Right renal pelvis (tissue), 4 donors: ENCODE measurements around the gene CYP2A6. TPM values are rescaled to one million over a fixed set of nuclear protein-coding genes. Genes with fewer than 3 reads are reported as not detected.
A peak's percentile ranks its signal among the peaks of the same experiment; 100 is the strongest.
"Not testable (repeated sequence)": the region's sequence is repeated elsewhere in the genome, so short reads cannot be mapped to it uniquely, and the experiment has no call there.

Experiments
- DNase-seq, 4 donors: peaks; one replicate each; pipeline ENCODE4 v3.0.0-alpha.2; 2013; ENCODE audit warnings: low read depth in 4 of 4, low spot score in 3 of 4, missing footprints in 1 of 4
- polyA plus RNA-seq, 4 donors: library from polyadenylated mRNA; unstranded; fragments of 120-200 nt; gene quantifications; one replicate each; pipeline ENCODE4 v1.2.1, GENCODE V29; 2013; ENCODE audit not compliant: insufficient read length in 4 of 4

The CYP2A6 gene
- polyA plus RNA-seq, 4 donors: 0.12 TPM; not detected in 3

DNA sequence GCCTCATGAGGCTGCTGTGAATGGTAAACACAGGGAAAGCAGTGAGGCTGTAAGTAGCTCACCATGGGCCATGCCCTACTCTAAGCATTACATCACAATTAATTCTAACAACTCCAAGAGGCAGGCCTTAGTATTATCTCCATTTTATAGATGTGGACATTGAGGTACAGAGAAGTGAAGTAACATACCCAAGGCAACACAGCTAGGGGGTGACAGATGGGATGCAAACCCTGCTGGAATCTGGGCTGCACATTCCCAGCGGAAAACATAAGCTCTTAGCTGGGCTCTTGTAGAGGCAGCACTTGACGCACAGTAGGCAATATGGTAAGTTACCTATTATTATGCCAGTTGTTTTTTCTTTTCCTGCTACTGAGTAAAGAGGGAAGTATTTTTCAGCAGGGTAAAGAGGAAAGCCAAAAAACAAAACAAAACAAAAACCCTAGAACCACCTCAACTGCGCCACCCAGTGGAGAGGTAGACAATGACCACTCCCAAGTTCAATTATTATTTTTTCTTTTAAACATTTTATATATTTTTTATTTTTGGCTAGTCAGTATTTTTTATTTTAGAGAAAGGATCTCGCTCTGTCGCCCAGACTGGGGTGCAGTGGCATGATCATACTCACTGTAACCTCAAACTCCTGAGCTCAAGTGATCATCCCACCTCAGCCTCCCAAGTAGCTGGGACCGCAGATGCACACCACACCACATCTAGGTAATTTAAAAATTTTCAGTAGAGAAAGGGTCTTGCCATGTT, 30.6 kb downstream of the CYP2A6 start:
- not testable (repeated sequence) for DNase-seq

DNA sequence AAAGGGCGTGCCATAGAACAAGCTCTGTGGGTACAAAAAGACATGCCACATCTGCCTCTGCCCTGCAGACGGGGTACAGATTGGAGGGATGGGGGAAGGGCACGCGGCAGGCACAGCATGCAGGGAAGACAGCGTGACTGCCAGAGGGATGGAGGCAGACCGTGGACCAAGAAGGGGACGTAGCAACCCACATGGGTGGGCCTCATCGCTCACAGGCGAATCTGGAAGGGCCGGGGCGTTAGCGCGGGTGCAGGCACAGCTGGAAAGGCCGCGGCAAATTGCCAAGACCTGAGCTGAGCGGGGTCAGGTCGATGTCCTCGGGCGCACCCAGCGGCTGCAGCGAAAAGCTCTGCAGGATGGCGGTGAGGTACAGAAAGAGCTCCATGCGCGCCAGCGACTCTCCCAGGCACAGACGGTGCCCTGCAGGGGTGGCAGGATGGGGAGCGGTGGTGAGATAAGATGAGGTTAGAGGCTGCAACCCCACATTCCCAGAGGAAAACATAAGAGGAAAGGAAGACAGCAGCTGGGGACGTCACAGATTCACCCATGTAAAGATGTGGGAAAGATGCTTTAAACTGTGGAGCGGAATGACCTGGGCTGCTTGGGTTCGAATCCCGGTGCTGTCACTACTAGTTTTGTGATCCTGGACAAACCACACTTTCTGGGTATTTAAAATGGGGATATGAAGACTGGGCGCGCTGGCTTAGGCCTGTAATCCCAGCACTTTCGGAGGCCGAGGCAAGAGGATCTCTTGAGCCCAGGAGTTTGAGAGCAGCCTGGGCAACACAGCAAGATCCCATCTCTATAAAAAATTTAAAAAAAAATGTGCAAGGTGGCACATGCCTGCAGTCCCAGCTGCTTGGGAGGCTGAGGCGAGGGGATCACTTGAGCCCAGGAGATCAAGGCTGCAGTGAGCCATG, 31.5 kb downstream of the CYP2A6 start:
- not testable (repeated sequence) for DNase-seq

DNA sequence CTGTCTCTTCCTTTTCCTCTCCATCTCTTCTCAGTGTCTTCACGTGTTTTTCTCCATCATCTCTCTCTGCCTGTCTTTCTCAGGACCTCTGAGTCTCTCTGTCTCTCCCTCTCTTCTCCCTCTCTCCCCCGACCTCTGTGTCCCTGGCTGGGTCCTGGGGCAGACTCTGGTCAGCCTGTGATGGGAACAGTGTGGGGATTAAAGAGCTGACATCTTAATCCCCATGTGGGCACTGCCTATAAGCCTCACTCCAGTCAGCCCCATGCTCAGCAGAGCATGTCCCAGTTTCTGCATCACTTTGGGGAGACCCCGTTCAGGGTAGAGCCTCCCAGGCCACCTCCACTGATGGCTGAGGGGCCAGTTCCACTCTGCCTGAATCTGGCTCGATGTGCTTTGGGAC, 35.0 kb downstream of the CYP2A6 start:
- no peak for DNase-seq

DNA sequence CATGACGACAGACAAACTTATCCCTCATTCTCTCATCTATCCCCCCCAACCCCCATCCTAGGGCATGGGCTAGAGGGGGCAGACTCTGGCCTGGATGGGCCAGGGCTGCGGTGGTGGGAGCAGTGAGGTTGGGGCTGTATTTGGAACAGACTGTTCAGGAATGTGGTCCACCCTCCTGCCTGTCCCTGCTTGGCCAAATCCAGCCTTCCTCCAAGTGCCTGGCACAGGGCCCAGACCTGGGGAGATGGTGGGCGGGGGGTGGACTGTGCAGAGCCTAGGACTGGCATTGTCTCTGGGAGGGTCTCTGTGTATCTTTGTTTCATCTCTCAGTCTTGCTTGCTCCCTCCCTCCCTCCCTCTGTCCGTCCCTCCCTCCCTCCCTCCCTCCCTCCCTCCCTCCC, 37.1 kb downstream of the CYP2A6 start:
- no peak for DNase-seq

DNA sequence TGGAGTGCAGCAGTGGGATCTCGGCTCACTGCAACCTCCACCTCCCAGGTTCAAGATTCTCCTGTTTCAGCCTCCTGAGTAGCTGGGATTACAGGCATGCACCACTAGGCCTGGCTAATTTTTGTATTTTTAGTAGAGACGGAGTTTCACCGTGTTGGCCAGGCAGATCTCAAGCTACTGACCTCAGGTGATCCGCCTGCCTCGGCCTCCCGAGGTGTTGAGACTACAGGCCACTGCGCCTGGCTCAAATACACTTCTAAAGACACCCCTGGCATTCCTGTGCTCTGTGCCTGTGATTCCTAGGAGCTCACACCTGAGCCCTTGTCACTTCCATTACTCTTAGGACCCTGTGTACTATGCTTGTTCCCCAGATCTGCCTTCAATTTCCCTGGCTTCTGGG, 37.7 kb downstream of the CYP2A6 start:
- not testable (repeated sequence) for DNase-seq

DNA sequence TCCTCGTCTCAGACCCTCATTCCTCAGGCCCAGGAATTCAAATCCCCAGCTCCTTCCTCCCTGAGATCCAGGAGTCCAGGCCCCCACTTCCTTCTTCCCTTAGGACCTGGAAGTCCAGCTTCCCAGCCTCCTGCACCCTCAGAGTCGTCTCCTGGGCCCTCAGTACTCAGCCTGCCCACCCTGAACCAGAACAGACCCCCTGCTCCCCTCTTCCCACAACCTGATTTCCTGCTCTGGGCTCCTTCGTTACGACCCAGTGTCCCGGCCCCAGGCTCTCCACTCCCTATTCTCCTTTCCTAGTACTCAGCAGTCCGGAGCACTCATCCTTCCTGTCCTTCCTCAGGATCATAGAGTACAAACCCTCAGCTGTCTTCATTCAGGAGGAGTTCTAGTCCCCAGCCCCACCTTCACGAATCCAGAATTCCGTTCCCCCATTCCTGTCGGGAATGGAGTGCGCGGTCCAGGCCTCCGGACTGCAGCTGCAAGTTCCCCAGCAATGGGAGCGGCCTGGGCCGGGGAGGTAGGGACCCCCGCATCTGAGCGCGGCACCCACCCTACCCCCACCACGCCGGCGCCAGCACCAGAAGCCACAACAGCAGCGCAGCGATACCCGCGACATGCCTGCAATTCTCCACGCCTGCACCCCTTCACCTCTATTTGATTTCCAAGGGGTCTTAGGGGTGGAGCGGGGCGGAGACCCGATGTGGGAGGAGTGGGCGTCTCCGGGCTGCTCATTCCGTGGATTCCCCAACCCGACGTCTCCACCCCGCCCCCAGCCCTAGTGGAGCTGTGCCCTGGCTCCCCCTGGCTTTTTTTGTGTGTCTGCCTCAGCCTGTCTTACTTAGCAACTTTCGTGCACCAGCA, 38.5 kb downstream of the CYP2A6 start:
- DNase-seq: no peak

DNA sequence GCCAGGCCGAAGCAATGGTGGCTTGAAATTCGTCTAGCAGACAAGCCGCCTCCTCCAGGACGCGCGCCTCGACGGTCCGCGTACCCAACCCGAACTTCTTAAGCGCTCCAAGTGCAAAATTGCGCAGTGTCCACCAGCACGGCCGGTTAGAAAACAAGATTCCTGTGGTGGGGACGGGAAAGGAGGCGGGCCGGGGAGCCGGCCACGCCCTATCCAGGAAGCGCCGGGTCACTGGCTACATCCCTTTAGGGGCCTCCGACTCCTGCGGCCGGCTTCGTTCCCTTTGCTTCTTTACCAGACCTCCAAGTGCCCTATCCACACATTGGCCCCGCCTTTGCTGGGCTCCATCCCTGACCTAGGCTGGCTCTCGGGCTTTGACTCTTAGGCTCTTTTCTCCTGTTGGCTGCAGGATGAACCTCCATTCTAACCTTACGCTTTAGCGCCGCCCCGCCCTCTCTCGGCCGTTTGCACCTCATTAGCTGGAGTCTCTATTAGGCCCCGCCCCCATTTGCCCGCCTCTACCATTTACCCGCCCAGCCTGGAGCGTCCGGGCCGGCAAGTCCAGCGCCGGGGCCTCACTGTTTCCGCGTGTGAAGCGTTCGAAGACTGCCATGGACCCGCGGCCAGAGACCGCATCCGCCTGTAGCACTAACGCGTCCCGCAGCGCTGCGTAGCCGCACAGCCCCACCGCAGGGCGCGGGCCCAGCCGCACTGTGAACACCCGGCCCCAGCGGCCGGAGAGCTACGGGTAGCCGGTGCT, 39.4 kb downstream of the CYP2A6 start:
- DNase-seq: peak in 1 of 4 donors; percentile 59

DNA sequence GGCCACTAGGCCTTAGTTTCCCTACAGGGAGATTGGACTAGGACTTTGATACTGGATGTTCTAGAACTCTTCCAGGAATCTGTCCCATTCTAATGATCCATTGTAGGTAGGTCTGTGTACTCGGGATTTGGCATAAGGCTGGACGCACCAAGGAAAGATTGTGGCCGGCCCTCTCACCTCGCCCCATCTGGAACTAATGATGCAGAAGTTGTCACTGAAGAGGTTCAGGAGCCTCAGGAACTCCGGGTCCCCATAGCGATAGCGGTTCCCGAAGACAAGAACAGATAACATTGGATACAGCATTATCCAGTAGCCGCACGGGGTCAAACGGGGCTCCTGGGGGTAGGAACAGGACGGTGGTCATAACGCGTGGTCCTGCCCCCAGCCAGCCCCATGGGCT, 40.1 kb downstream of the CYP2A6 start:
- DNase-seq: no peak

DNA sequence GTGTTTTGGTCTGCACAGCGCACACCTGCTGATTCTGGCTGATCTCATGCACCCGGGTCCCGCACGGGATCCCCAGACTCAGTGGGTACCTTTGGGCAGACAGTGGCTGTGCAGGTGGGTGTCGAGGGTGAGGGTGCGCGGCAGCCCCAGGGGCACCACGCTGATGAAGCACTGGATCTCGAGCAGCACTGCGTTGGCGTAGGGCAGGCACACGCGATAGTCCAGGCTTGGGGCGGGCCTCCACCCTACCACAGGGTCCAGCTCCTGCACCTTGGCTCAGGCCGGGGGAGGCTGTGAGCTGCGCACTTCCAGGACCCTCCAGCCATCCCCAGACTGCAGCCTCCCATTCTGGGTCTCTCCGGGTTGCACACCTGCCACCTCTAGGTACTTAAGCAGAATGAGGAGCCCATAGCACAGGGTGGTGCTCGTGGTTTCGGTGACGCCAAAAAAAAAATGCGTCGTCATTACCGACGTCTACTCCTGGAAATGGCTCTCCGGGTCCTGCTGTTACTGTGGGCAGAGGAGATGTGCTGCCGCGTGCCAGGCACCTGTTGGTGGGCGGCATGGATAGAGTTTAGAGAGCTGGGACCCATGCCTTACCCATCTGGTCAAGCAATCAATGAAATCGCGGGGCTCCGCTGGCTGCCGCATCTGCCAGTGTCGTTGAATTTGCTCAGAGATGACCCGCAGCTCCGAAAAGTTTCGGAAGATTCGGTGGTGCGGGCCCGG, 40.7 kb downstream of the CYP2A6 start:
- no peak for DNase-seq

DNA sequence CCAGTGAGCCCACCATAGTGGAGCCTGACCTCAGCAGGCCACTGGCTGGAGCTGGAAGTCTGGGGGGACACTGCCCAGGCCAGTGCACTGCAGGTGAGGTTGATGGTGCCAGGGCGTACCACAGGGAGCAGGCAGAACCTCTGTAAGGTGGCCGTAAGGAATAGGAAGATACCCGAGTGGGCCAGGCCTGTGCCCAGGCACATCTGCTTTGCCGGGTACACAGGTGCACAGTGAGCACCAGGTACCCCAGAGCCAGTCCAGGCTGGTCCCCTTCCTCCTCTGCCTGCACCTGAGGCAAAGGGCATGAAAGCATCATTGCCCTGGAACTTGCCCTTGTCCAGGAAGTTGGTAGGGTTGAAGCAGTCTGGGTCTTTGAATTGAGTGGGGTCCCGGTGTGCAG, 41.8 kb downstream of the CYP2A6 start:
- no peak for DNase-seq

DNA sequence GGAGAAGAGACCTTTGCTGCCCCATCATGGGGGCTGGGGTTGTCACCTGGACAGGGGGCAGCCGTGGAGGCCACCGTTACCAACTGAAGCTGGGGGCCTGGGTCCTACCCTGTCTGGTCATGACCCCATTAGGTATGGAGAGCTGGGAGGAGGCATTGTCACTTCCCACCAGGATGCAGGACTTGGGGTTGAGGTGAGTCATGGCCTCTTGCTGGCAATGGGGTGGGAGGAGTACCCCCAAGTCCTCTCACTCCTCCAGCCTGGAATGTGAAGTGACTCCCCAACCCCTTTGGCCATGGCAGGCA, 42.3 kb downstream of the CYP2A6 start:
- DNase-seq: no peak

DNA sequence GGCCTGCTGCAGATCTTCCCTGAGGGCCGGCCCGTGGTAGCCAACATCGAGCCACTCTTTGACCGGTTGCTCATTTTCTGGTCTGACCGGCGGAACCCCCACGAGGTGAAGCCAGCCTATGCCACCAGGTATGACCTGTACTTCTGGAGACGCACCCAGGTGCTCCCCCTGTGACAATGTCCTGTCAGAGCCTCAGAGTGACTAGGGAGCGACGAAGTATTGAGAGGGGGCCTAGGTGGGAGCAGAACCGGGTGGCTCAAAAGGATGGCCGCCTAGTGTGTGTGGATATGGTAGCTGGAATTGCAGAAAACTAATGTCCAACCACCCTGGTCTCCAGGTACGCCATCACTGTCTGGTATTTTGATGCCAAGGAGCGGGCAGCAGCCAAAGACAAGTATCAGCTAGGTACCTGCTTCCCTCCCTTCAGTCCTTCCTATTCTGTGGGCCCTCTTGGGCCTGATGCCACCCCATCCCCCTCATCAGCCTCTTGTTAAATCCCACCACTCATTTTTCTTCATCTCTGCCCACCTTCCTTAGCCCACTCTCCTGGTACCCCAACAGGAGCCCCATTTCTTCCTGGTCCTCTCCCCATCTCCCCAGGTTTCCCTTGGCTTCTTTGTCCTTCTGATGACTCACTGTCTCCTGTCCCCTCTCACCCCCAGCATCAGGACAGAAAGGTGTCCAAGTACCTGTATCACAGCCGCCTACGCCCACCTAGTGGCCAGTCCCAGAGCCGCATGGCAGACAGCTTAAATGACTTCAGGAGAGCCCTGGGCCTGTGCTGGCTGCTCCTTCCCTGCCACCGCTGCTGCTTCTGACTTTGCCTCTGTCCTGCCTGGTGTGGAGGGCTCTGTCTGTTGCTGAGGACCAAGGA, 42.9 kb downstream of the CYP2A6 start:
- no peak for DNase-seq

DNA sequence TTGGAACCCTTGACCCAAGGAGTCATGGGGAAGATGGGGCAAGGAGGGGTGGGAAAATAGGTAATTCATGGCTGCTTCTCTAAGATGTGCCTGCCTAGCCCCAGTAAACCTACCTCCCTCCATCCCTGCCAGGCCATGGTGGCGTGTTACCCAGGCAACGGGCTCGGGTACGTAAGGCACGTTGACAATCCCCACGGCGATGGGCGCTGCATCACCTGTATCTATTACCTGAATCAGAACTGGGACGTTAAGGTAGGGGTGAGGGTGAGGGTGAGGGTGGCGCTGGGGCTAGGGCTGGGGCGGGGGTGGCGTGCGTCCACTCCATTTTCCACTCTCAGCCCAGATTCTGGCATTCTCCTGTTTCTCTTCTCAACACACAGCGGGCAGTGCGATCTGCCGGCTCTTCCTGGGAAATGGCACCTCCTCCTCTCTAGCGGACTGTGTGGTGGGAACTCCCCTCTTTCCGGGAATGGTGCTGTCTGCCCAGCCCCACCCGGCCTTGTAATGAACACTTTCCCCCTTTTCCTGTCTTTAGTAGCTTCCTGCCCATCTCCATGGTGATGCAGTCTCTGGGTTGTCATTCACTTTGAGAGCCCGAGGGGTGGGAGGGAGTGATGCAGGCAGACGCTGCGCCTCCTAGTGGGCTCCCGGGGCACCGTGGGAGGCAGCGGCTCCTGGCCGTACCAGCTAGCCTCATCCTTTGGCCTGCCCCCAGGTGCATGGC, 43.7 kb downstream of the CYP2A6 start:
- DNase-seq: peak; percentile 73 to 90 (median 88)

DNA sequence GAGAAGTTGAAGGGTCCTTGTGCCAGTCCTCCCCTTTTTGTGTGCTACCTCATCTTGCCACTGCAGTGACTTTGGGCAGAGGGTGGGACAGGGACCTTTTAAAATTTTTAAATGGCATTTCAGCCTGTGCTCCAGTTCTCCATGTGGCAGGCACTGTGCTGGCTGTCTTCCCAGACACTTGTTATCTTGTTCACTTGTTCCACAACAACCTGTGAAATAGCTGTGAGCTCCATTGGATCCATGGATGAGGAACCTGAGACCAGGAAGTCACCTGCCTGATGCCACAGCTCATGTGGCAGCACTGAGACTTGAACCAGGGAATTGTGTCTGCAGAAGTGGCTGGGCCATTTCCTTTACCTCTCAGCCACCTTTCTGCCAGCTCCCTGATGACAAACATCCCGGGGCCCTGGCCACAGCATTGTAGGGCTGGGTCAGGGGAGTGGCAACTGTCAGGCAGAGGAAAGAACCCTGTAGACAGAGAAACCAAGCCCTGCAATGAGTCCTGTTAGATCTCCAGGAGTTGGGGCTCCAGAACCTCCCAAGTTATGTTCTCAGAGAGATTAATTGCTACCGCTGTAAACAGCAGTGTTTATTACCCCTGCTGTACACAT, 44.9 kb downstream of the CYP2A6 start:
- no peak for DNase-seq

DNA sequence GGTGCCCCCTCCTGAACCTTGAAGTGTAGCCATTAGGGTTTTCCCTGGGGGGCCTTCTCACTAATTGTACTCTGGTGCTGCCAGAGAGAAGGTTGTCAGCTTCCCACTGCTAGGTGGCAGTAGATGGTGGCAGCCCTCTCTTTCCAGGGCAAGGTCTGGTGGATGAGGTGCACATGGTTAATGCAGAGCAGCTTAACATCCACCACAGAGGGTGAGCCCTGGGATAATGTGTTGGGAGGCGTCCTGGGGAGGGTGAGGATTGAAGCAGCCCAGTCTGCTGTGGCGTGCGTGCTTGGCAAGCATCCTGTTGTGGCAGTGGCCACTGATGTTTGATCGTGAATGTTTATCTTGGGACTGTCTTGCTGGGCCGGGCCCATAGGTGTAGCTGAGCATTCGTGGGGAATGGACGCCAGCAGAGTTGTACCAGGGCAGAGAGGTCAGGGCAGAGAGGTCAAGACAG, 45.4 kb downstream of the CYP2A6 start:
- no peak for DNase-seq

DNA sequence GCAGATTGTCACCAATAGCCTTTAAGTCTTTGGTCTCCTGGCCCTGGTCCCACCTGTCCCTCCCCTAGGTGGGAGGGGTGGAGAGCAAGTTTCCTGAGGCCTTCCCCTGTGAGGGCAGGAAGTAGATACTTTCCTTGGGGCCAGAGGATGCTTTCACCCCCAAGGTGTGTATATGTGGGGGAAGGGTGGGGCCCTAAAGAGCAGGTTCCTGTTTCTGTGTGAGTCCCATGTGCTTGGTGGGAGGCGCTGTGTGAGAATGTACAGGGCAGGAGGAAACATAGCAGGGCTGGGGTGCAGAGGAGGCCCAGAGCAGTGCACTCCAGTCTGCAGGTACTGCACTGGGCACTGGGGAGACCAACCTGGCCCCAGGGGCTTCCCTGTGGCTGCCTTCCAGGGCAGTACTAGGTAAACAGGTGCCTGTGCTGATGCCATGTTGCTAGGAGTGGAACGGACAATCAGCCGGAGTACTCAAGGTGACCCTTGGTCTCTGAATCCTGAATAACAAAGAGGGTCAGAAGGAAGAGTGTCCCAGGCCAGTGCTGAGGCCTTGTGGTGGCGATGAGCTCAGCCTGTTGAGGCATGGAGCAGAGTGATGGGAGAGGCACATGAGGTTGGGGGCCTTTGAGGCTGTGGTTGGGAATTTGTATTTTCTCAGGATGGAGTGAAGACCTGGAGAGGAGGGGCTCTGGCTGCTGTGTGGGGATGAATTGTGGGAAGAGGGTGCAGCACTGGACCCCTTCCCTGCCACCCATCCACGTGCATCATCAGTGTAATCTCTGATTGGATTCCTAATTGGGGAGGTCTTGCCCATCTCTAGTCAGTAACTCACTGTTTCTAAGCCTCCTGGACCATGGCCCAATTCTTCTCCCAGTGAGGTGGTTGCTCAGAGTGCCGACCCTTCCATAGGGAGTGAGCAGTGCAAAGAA, 46.1 kb downstream of the CYP2A6 start:
- no peak for DNase-seq
